Measurements from ENCODE around the gene FRMPD2. TPM values are rescaled to one million over a fixed set of nuclear protein-coding genes. Genes with fewer than 3 reads are reported as not detected.

The FRMPD2 gene
- not detected for total RNA-seq

- ATAC-seq, result no peak
Observed at GRCh38 chr10:48274636-48275035, at the start of gene FRMPD2. TSS of gene FRMPD2 (minus strand) at chr10:48274696. CDS start at chr10:48274567, 129 bp downstream.

- ATAC-seq, result no peak
Observed at GRCh38 chr10:48322017-48322416, 47.5 kb upstream of the FRMPD2 start.

GRCh38 chr10:48317321-48317990 lies 43.0 kb upstream of the FRMPD2 start:
- no peak for ATAC-seq

GRCh38 chr10:48316236-48316635 lies 41.7 kb upstream of the FRMPD2 start:
- peak; percentile 72 for ATAC-seq

- ATAC-seq, result no peak
Observed at GRCh38 chr10:48314107-48314506, 39.6 kb upstream of the FRMPD2 start.

GRCh38 chr10:48309711-48310226 lies 35.3 kb upstream of the FRMPD2 start:
- peak; percentile 15 for ATAC-seq

GRCh38 chr10:48307711-48308018 lies 33.2 kb upstream of the FRMPD2 start:
- no peak for ATAC-seq

- ATAC-seq, result peak; percentile 64
Observed at GRCh38 chr10:48306870-48307710, 32.6 kb upstream of the FRMPD2 start.

GRCh38 chr10:48306265-48306869 lies 31.9 kb upstream of the FRMPD2 start, which contains the start of gene MAPK8:
TSS of gene MAPK8 (plus strand) at chr10:48306677. CDS start at chr10:48401661, 94,984 bp downstream.
- peak; percentile 96 for ATAC-seq

GRCh38 chr10:48305905-48306264 lies 31.4 kb upstream of the FRMPD2 start:
- ATAC-seq, result no peak

- no peak for ATAC-seq
Observed at GRCh38 chr10:48302515-48303476, 28.3 kb upstream of the FRMPD2 start.

GRCh38 chr10:48300556-48300955 lies 26.1 kb upstream of the FRMPD2 start:
- no peak for ATAC-seq

GRCh38 chr10:48299692-48300091 lies 25.2 kb upstream of the FRMPD2 start:
- ATAC-seq, result no peak

- ATAC-seq, result no peak
Observed at GRCh38 chr10:48299066-48299465, 24.6 kb upstream of the FRMPD2 start.

GRCh38 chr10:48296576-48297098 lies 22.1 kb upstream of the FRMPD2 start:
- no peak for ATAC-seq

GRCh38 chr10:48294431-48294830 lies 19.9 kb upstream of the FRMPD2 start:
- ATAC-seq, result no peak

GRCh38 chr10:48292616-48293015 lies 18.1 kb upstream of the FRMPD2 start:
- ATAC-seq, result no peak

- no peak for ATAC-seq
Observed at GRCh38 chr10:48291190-48291589, 16.7 kb upstream of the FRMPD2 start.

- ATAC-seq, result no peak
Observed at GRCh38 chr10:48290286-48290685, 15.8 kb upstream of the FRMPD2 start.

- peak; percentile 72 for ATAC-seq
Observed at GRCh38 chr10:48289501-48290238, 15.2 kb upstream of the FRMPD2 start.

GRCh38 chr10:48288661-48289060 lies 14.2 kb upstream of the FRMPD2 start:
- ATAC-seq, result no peak

Data from esophagus mucosa (tissue), 1 donor.